Hypothalamus (tissue), 51 donors: ENCODE measurements around the gene ABCC4.

ENCODE experiments used
- DNase-seq, 51 donors: peaks; one replicate each; lab custom pipeline; 2025; lab: John Stamatoyannopoulos, UW

ABCC4 gene, protein sequence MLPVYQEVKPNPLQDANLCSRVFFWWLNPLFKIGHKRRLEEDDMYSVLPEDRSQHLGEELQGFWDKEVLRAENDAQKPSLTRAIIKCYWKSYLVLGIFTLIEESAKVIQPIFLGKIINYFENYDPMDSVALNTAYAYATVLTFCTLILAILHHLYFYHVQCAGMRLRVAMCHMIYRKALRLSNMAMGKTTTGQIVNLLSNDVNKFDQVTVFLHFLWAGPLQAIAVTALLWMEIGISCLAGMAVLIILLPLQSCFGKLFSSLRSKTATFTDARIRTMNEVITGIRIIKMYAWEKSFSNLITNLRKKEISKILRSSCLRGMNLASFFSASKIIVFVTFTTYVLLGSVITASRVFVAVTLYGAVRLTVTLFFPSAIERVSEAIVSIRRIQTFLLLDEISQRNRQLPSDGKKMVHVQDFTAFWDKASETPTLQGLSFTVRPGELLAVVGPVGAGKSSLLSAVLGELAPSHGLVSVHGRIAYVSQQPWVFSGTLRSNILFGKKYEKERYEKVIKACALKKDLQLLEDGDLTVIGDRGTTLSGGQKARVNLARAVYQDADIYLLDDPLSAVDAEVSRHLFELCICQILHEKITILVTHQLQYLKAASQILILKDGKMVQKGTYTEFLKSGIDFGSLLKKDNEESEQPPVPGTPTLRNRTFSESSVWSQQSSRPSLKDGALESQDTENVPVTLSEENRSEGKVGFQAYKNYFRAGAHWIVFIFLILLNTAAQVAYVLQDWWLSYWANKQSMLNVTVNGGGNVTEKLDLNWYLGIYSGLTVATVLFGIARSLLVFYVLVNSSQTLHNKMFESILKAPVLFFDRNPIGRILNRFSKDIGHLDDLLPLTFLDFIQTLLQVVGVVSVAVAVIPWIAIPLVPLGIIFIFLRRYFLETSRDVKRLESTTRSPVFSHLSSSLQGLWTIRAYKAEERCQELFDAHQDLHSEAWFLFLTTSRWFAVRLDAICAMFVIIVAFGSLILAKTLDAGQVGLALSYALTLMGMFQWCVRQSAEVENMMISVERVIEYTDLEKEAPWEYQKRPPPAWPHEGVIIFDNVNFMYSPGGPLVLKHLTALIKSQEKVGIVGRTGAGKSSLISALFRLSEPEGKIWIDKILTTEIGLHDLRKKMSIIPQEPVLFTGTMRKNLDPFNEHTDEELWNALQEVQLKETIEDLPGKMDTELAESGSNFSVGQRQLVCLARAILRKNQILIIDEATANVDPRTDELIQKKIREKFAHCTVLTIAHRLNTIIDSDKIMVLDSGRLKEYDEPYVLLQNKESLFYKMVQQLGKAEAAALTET (N-terminal part only)

DNA sequence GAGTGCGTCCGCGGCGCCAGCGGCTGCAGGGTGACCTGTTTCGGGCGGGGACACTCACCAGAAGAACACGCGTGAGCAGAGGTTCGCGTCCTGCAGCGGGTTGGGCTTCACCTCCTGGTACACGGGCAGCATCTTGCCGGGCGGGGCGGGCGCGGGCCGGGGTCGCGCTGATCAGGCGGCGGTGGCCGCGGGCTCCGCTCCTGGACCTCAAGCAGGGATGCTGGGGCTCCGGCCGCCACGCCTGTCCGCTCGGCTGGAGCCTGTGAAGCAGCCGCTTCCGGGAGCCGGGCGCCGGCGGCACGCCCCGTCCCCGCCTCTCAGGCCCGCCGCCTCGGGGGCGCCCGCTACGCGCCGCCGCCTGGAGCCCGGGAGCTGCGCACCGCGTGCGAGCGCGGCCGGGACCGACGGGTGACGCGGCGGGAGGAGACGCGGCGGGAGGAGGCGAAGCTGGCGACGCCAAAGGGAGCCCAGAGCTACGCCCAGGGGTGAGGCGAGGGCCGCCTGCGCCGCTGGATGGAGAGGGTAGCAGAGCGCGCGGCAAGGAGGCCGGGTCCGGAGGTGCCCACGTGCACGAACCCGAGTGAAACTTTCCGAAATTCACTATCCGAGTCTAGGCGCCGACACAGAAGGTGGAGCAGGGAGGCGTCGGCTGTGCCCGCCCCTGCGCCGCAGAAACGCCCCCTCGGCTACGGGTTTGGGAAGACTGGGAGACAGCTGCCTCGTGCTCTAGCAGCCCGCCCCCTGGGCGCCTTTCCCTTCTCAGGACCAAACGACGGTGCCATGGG is at the start of gene ABCC4:
ABCC4 (minus strand) TSS at position 269 of the 785 bp plus-strand sequence; CDS start at position 132, 137 bp downstream.
- peak in 40 of 51 donors; percentile 5 to 69 (median 38) for DNase-seq

DNA sequence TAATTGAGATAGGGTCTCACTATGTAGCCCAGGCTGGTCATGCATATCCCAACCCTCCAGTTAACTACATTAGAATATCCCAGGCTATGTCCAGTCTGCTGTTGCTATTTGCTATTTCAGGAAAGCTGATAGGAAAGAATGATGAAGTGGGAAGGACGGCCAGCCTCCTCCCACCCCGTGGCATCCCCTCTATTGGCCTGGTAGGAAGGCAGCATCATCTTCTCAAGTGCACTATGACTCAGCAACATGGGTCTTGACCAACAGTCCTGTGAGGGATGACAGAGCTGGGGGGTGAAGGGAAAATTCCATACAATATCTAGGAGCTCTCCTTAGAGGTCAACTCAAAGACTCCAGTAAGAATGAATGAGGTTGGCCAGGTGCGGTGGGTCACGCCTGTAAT is 48.0 kb upstream of the ABCC4 start:
- no peak for DNase-seq

DNA sequence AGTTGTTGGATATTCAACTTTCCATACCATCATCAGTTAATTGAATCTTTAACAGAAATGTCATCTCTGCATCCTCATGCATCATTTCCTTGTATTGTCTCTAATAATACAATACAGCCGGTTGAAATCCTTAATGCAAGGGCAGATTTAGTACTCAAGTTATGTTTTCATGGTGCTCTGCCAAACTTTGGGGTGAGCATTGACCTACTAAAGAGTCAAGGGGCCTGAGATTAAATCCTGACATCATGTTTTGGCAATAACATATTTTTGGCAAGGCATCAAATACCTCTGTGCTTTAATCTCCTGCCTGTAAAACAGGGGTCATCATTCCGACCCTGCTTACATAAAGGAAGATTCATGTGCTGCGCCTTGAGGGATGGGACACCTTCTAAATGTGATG is 42.7 kb upstream of the ABCC4 start:
- DNase-seq = no peak

DNA sequence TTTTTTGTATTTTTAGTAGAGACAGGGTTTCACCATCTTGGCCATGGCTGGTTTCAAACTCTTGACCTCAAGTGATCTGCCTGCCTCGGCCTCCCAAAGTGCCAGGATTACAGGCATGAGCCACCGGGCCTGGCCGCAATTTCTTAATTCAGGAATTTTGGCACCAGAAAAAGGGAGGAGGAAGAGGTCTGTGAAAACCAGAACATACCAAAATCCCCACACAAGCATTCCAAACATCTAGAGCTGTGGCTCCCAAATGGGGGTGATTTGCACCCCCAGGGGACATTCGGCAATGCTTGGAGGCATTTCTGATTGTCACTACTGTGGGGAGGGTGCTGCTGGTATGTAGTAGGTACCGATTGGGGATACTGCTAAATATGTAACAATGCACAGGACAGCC is 40.2 kb upstream of the ABCC4 start:
- no peak for DNase-seq

DNA sequence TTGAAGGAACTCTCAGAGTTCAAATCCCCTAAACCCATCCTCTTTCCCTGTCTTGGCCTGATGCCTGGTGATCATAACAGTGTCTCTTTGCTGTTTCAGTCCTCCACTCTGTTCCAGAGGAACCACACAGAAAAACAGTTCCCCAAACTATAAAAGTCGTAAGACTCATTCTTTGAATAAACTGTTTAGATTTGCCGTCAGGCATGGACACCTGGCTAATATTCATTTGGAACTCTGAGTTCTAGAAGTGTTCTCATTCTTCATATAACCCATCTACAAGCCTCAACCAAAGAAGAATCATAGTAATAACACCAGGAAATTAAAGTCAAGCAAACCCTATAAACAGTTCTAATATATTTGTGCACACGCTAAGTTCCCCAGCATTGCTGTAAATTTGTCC is 37.7 kb upstream of the ABCC4 start:
- no peak for DNase-seq

DNA sequence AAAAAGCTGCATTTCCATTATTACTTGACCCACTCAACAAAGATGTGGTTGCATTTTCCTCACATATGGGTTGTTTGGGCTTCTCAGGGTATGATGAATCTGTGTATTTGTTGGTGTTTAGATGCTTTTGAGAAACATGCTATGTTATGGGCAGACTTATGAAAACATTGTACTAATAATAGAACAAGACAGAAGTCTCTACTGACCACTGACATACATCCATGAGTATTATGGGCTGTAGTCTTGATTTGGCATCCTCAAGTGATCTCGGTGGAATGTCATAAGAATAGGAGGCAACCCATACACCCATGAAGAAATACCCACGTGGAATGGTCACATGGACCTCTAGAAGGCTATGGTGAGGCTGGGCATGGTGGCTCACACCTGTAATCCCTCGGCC is 36.3 kb upstream of the ABCC4 start:
- DNase-seq = no peak

DNA sequence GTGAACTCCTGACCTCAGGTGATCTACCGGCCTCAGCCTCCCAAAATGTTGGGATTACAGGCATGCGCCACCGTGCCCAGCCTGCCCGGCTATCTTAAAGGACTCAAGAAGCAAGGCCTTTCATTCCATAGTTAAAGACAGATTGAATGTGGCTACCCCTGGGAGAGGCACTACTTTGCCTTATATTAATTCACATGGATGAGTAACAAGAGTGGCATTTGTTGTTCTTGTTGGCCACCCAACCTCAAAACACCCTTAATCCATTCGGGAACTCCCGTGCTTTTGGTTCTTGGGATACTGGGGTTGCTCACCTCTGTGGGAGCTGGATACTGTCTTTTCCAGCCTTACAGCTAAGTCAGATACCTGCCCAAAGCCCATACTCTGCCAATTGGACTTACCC is 34.4 kb upstream of the ABCC4 start:
- no peak for DNase-seq

DNA sequence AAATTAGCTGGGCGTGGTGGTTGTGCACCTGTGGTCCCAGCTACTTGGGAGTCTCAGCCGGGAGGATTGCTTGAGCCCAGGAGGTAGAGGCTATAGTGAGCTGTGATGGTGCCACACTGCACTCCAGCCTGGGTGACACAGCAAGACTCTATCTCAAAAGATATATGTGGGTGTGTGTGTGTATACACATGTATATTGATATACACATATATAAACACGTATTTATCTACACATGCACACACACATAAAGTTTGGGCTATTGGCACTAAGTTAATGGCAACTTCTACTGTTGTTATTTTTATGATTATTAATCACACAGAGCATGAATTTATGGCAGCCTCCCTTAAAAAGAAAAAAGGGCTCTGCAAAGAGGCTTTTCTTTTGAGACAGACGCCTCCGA is 27.1 kb upstream of the ABCC4 start:
- DNase-seq = no peak

DNA sequence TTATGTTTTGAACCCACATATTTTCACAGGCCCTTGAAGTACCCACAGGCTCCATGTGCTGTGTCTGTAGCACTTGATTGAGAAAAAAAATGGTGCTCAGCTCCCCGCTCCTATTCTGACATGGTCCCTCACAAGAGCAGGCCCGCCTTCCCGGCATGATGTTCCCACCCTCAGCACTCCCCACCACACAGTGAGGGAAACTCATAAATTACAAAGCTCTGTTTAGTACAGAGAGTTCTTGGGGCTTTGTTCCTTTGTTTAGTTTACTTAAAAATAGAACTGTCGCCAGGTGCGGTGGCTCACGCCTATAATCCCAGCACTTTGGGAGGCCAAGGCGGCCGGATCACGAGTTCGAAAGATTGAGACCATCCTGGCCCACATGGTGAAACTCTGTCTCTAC is 25.9 kb upstream of the ABCC4 start:
- DNase-seq = no peak

DNA sequence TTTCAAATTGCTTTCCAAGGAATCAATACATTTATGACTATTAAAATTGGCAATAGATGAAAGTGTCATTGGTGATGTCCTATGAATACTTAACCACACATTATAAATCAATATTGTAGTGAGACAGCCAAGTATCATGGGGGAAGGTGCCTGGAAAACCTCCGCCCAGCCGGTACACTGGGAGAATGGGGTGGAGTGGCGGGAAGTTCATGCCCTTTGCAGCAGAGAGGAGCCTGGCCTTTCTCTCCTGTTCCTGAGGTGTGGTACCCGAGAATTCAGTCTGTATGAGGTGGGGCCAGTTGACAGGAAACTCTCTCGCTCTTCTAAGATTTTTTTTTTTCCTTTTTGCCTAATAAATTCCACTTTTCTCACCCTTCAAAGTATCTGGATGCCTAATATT is 25.4 kb upstream of the ABCC4 start:
- no peak for DNase-seq

DNA sequence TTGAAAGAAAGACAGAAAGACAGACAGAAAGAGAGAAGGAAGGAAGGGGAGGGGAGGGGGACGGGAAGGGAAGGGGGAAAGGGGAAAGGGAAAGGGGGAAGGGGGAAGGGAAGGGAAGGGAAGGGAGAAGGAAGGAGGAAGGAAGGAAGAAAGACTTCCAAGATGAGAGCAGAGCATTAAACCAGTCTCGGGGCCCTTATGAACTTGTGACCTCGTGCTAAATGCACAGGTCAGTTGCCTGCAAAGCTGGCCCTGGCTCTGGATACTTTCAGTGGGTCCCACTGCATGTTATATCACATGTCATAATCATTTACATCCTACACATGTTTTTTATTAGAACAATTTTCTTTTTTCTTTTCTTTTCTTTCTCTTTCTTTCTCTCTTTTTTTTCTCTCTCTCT is 24.2 kb upstream of the ABCC4 start:
- DNase-seq = no peak

DNA sequence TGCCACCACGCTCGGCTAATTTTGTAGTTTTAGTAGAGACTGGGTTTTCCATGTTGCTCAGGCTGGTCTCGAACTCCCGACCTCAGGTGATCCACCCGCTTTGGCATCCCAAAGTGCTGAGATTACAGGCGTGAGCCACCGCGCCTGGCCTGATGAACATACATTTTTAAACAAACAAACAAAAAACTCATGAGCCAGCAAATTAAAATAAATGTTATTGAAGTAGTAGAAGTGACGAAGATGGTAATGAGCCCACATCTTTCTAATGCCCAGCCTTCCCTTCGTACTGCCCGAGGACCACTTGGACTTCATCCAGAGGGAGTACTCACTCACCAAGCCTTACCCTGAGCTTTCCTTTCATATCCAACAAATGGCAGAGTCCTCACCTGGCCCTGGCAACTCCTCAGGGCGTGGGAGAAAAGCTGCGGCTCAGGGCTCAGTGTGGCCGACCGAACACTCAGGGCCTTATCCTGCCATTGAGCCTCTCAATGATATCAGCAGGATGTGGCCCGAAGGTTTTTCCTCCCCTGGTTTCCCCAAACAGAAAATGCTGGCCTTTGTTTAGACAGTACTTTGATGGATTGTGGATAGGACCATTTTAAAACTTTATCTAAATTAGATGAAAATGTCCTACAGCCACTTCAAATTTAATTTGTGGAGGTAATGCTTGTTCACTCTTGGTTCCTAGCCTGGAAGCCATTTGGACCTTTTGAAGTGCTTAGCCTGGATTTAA is 22.8 kb upstream of the ABCC4 start:
- DNase-seq = no peak

DNA sequence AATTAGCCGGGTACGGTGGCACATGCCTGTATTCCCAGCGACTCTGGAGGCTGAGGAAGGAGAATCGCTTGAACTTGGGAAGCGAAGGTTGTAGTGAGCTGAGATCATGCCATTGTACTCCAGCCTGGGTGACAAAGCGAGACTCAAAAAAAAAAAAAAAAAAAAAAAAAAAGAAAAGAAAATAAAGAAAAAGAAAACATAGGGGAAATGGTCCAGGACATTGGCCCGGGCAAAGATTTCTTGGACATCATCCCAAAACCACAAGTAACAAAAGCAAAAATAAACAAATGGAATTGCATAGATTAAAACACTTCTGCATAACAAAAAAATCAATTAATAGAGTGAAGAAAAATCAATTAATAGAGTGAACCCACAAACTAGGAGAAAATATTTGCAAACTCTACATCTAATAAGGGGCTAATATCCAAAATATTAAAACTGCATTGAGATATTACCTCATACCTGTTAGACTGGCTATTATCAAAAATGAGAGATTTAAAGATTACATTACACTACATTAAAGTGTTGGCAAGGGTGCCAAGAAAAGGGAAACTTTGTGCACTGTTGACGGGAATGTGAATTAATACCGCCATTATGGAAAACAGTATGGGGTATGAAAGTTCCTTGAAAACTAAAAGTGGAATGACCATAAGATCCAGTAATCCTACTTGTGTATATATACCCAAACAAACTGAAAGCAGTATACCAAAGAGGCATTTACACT is 18.5 kb upstream of the ABCC4 start:
- no peak for DNase-seq

DNA sequence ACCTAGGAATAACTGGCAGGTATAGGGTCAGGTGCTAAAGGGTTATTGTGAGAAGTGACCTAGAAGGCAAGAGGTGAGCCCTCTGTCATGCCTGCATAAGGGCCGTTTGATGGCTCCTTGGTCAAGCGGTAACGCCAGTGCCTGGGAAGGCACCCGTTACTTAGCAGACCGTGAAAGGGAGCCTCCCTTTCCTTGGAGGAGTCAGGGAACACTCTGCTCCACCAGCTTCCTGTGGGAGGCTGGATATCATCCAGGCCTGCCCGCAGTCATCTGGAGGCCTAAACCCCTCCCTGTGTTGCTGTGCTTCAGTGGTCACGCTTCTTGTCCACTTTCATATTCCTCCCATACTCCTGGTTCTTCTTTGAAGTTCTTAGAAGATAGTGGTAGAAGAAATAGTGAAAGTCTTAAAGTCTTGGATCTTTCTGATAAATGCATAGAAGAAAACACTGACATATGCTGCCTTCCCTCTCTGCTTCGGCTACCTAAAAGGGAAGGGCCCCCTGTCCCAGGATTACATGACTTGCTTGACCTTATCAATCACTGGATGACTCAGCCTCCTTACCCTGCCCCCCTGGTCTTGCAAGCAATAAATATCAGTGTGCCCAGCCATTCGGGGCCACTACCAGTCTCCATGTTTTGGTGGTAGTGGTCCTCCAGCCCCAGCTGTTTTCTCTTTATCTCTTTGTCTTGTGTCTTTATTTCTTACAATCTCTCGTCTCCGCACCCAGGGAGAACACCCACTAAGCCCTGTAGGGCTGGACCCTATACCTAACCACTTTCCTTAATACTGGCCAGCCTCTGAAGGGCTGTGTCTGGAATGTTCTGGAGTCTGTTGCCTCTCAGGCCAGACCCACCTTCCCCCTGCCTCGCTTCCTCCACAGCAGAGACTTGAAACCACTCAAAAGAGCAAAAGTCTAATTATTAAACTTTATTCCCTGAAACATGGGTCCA is 16.1 kb upstream of the ABCC4 start:
- no peak for DNase-seq

DNA sequence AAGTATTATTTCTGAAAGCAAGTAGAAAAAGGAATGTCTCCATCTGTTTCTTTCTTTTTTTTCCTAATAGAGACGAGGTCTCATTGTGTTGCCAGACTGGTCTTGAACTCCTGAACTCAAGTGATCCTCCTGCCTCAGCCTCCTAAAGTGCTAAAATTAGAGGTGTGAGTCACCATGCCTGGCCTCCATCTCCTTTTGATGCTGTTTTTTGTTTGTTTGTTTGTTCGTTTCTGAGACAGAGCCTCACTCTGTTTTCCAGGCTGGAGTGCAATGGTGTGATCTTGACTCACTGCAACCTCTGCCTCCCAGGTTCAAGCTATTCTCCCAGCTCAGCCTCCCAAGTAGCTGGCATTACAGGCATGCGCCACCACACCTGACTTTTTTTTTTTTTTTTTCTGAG is 14.5 kb upstream of the ABCC4 start:
- no peak for DNase-seq

DNA sequence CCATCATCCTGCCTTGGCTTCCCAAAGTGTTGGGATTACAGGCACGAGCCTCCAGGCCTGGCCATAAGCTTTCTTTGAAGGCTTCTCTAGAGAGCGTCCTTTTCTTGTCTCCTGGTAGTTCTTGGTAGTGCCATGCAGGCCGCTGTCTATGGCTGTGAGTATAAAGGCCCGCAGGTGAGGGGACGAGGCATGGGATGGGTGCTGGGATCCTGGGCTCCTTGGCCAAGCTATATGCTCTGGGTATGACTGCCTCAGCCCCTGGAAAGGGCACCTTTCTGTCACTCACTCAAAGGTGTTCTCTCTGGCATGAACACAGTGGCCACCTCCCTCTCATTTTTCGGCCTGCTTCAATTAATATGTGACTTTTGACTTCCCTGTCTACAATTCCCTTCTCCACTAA is 6.3 kb upstream of the ABCC4 start:
- no peak for DNase-seq

DNA sequence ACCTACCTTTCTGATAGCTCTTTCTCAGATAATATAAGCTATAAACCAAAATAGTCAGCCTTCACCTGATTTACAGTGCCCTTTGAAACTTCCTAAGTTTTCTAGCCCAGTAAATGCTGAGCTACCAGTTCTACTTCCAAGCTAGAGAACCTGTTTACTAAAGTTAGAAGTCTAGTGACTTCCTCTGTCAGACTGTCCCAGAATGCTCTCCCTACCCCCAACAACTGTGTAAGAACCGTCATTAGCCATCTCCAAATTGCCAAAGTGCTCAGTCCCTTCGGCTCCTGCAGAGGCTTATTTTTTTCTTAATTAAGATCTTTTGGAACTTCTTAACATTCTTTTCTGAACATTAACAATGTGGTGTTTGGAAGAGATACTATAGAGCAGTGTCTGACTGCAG is 3.2 kb upstream of the ABCC4 start:
- DNase-seq = no peak

DNA sequence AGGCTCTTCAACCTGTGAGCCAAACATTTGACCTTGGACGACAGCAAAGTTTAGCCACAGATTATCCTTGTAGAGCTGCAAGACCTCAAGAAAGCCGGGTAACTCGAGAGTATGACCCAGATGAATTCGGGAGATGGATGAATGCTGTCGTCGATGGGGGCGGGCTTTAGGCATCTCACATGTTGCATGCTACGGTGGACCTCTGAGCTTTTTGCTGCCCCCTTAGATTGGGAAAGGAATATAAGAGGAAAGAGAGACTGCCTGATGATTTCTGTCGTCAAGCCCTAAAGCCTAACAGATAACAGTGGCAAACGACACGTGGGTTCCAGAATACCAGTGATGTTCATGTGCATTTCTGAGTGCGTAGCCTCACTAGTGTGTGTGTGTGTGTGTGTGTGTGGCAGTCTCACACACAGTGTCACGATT is 730 bp upstream of the ABCC4 start:
- DNase-seq = no peak
